GM23248 (cell line): ENCODE results near the gene BNIP5. TPM values are rescaled to one million over a fixed set of nuclear protein-coding genes. Genes with fewer than 3 reads are reported as not detected.

ENCODE experiments used
- DNase-seq: peaks from one replicate; pipeline ENCODE4 v3.0.0-alpha.2; 2015
- H2AFZ ChIP-seq: fragments of 200-600 bp; sonication (generic); 2 replicates; pipeline ENCODE4 v1.6.1; 2016; ENCODE audit warnings: antibody characterized with exemption
- H3F3A ChIP-seq: fragments of 200-600 bp; sonication (generic); 2 replicates; pipeline ENCODE4 v1.6.1; 2016; ENCODE audit warnings: mild to moderate bottlenecking, antibody characterized with exemption, mixed run types; ENCODE audit not compliant: insufficient read depth
- H3K27ac ChIP-seq: fragments of 200-600 bp; sonication (generic); 2 replicates; pipeline ENCODE4 v1.5.1; 2016; ENCODE audit warnings: mild to moderate bottlenecking
- H3K27me3 ChIP-seq: fragments of 200-600 bp; sonication (generic); replicated peaks from 2 replicates; pipeline ENCODE4 v1.6.1; 2016; ENCODE audit warnings: mild to moderate bottlenecking; ENCODE audit not compliant: insufficient read depth
- H3K36me3 ChIP-seq: fragments of 200-600 bp; sonication (generic); 2 replicates; pipeline ENCODE4 v1.6.1; 2016; ENCODE audit warnings: low read depth, mild to moderate bottlenecking
- H3K4me1 ChIP-seq: fragments of 200-600 bp; sonication (generic); 2 replicates; pipeline ENCODE4 v1.6.1; 2016; ENCODE audit warnings: mild to moderate bottlenecking; ENCODE audit not compliant: insufficient read depth
- H3K4me2 ChIP-seq: fragments of 200-600 bp; sonication (generic); one replicate; pipeline ENCODE4 v1.6.1; 2016; ENCODE audit warnings: mild to moderate bottlenecking; ENCODE audit not compliant: unreplicated experiment
- H3K4me3 ChIP-seq: fragments of 200-600 bp; sonication (generic); 2 replicates; pipeline ENCODE4 v1.5.1; 2016; ENCODE audit warnings: mild to moderate bottlenecking
- H3K79me2 ChIP-seq: fragments of 200-600 bp; sonication (generic); 2 replicates; pipeline ENCODE4 v1.6.1; 2016; ENCODE audit warnings: mild to moderate bottlenecking; ENCODE audit not compliant: insufficient read depth
- H3K9ac ChIP-seq: fragments of 200-600 bp; sonication (generic); 2 replicates; pipeline ENCODE4 v1.6.1; 2016; ENCODE audit warnings: mild to moderate bottlenecking
- H3K9me2 ChIP-seq: fragments of 200-600 bp; sonication (generic); 2 replicates; pipeline ENCODE4 v1.6.1; 2016; ENCODE audit warnings: mixed run types, mild to moderate bottlenecking, moderate library complexity; ENCODE audit not compliant: insufficient read depth
- H3K9me3 ChIP-seq: fragments of 200-600 bp; sonication (generic); one replicate; pipeline ENCODE4 v1.6.1; 2017; ENCODE audit warnings: low read depth
- H4K20me1 ChIP-seq: fragments of 200-600 bp; sonication (generic); 2 replicates; pipeline ENCODE4 v1.6.0; 2016; ENCODE audit not compliant: insufficient read depth
- EZH2 ChIP-seq: fragments of 200-600 bp; sonication (generic); IDR thresholded peaks from 2 replicates; pipeline ENCODE4 v1.6.1; 2018; ENCODE audit warnings: antibody characterized with exemption, mild to moderate bottlenecking; ENCODE audit not compliant: insufficient read depth, poor library complexity, severe bottlenecking
- EZH2phosphoT487 ChIP-seq: fragments of 200-600 bp; sonication (generic); IDR thresholded peaks from 2 replicates; pipeline ENCODE4 v1.6.1; 2018; ENCODE audit warnings: antibody characterized with exemption, moderate library complexity, mild to moderate bottlenecking, low read depth; ENCODE audit not compliant: insufficient read depth
- WGBS, 2 experiments: methylation state at CpG; one replicate each; pipeline ENCODE4 v1.1.6; 2015 to 2017; ENCODE audit warnings: low lambda C conversion rate in 2 of 2, low coverage in 1 of 2; ENCODE audit errors: missing lambda C conversion rate in 2 of 2; 5-methylcytosine and 5-hydroxymethylcytosine counted together
- in situ Hi-C: fragments of 300-500 bp; cut with MboI; formaldehyde crosslinking; loops from 2 replicates; pipeline ENCODE4 v1.15.0; 2020
- polyA plus RNA-seq: library from polyadenylated mRNA; unstranded; fragments of >200 nt; fragmentation: Nextera tagmentation; extraction: Ambion mirVana; gene quantifications from 2 replicates; pipeline ENCODE4 v1.2.1, GENCODE V29; 2016
- total RNA-seq: library from RNA; depleted of rRNA; stranded (reverse); fragments of >200 nt; shearing (Covaris generic); gene quantifications from 2 replicates; pipeline ENCODE4 v1.2.3, GENCODE V29; 2014

Gene BNIP5
- total and polyA plus RNA-seq, 2 experiments from 2014 or later: not detected

DNA sequence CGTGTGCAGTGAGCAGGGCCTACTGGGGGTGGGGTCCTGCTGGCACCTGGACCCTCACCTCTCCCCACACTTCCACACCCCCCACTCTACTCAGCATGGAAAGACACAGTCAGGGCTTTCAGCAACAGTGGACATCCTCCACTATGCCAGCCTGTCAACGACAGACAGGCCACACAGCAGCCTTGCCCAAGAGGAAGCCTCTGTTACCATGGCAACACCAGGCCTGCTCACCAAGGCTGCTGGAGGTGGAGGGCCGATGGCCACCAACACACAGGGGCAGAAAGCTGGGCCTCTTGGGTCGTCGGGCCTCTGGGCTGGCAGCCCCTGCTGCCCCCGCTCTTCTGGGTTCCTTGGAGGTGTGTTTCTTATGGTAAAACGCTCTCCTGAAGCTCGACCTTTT lies 13.6 kb downstream of the BNIP5 start:
- Histone ChIP-seq H3K4me1 (no peaks in the 10 kb centered on the region), H3K4me2 (no peak overlapping the region), H3K4me3 (no peak overlapping the region), H3K79me2 (no peaks in the 10 kb centered on the region), H3K27ac (no peak overlapping the region), H3K9me3 (no peaks in the 10 kb centered on the region), H3K36me3 (no peaks in the 10 kb centered on the region), H3K9ac (no peak overlapping the region), H3K27me3 (peaks cover 13% of the 10 kb centered on the region), H3F3A (no peaks in the 10 kb centered on the region), H2AFZ (no peak overlapping the region), H4K20me1 (no peaks in the 10 kb centered on the region), H3K9me2 (no peaks in the 10 kb centered on the region)
- in situ Hi-C loops: no loop called here
- TF ChIP-seq EZH2 (no peak), EZH2phosphoT487 (no peak)
- peak; percentile 39 for DNase-seq
- WGBS, 2 experiments: 43 to 50% methylated on average over 7 to 8 of the region's 8 CpGs

DNA sequence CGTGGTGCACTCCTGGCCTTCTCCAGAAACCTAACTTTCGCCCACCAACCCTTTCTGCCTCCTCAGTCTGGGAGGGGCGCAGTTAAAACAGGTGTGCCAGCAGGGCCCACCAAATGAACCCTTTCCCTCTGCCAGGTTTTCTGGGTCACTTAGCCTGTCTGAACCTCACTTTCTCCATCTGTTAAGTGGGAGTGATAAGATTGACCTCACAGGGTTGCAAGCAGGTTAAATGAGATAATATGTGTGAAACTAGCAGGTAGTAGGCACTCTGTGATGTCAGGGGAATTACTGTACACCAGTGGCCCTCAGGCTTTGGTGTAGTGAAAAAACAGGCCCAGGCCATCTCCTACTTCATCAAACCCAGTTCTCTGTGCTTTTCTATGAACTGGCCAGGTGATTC lies 14.1 kb downstream of the BNIP5 start:
- no peaks in the 10 kb centered on the region for H3K79me2 ChIP-seq
- H3K4me3 ChIP-seq: no peak overlapping the region
- H3K36me3 ChIP-seq: no peaks in the 10 kb centered on the region
- in situ Hi-C loops: no loop called here
- no peaks in the 10 kb centered on the region for H3K9me3 ChIP-seq
- WGBS, 2 experiments: 43 to 55% methylated on average over 3 of the region's 3 CpGs
- H3K4me1 ChIP-seq: no peaks in the 10 kb centered on the region
- H3K9me2 ChIP-seq: no peaks in the 10 kb centered on the region
- H3K9ac ChIP-seq: no peak overlapping the region
- H3K27me3 ChIP-seq: peaks cover 13% of the 10 kb centered on the region
- DNase-seq: no peak
- no peak overlapping the region for H2AFZ ChIP-seq
- no peaks in the 10 kb centered on the region for H3F3A ChIP-seq
- TF ChIP-seq EZH2 (no peak), EZH2phosphoT487 (no peak)
- no peak overlapping the region for H3K27ac ChIP-seq
- no peak overlapping the region for H3K4me2 ChIP-seq
- no peaks in the 10 kb centered on the region for H4K20me1 ChIP-seq

DNA sequence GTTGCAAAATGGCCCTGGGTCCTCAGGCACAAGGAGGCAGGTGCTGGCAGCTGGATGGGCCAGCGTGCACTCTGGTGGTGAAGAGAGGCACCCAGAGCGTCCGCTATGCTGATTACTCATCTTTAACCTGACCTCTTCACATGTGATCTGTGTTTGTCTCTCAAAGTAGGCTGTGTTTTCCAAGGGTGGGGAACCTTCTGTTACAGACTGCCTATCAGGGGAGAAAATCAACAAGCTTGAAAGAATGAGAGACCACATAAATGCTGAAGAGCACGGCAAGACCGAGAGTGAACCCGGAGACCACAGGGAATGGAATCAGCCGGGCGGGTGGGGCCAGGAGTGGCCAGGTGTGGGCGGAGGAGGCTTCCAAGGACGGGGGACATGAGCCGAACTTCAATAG lies 16.2 kb downstream of the BNIP5 start:
- Histone ChIP-seq H3F3A (no peaks in the 10 kb centered on the region), H4K20me1 (no peaks in the 10 kb centered on the region), H3K79me2 (no peaks in the 10 kb centered on the region), H2AFZ (no peak overlapping the region), H3K36me3 (no peaks in the 10 kb centered on the region), H3K9me3 (no peaks in the 10 kb centered on the region), H3K4me3 (no peak overlapping the region), H3K27me3 (peaks cover 8% of the 10 kb centered on the region), H3K4me2 (no peak overlapping the region), H3K9me2 (no peaks in the 10 kb centered on the region), H3K9ac (no peak overlapping the region), H3K4me1 (no peaks in the 10 kb centered on the region), H3K27ac (no peak overlapping the region)
- TF ChIP-seq EZH2: no peak
- TF ChIP-seq EZH2phosphoT487: no peak
- WGBS, 2 experiments: 86 to 89% methylated on average over 11 of the region's 11 CpGs
- DNase-seq: no peak
- in situ Hi-C loops: no loop called here

DNA sequence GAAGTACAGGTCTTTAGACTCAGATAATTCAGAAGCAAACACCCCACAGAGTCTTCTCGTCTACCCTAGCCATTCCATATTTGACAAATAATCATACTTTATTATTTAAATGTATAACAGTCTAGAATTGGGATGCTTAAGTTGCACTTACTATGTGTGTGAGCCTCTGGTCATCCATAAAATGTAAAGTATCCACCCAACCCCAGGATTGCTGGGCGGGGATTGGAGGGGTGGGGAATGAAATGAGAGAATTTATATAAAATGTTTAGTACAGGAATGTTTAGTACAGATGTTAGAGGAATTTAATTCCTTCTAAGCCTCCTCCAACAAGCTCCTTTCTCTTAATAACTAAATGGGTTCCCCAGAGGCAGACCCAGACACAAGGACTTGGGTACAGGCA lies 16.9 kb downstream of the BNIP5 start:
- H3K4me1 ChIP-seq: no peaks in the 10 kb centered on the region
- no peak overlapping the region for H2AFZ ChIP-seq
- DNase-seq: no peak
- H3K27me3 ChIP-seq: peaks cover 8% of the 10 kb centered on the region; the same call in 1 of the 2 replicates
- H3K79me2 ChIP-seq: no peaks in the 10 kb centered on the region
- H4K20me1 ChIP-seq: no peaks in the 10 kb centered on the region
- in situ Hi-C loops: no loop called here
- H3K36me3 ChIP-seq: no peaks in the 10 kb centered on the region
- no peak overlapping the region for H3K27ac ChIP-seq
- 57 to 63% methylated on average over 2 of the region's 2 CpGs for WGBS, 2 experiments
- no peaks in the 10 kb centered on the region for H3K9me2 ChIP-seq
- TF ChIP-seq EZH2 (no peak), EZH2phosphoT487 (no peak)
- no peaks in the 10 kb centered on the region for H3F3A ChIP-seq
- no peak overlapping the region for H3K9ac ChIP-seq
- H3K9me3 ChIP-seq: no peaks in the 10 kb centered on the region
- no peak overlapping the region for H3K4me2 ChIP-seq
- H3K4me3 ChIP-seq: no peak overlapping the region

DNA sequence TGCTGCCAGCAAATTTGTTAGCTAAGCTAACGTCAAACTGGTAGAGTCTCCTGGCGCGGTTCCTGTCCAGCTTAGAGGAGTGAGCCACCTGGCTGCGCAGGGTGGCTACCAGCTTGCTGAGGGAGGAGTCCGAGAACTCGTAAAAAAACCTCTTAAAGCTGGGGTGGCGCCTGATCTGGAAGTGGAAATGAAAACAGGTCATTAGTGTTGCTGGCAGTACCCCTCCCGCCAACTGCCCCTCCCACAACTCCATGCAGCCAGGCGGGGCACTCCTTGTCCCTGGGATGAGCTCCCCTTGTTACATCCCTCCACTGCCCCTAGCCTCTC lies 17.3 kb downstream of the BNIP5 start:
- WGBS, 2 experiments: 81 to 83% methylated on average over 9 of the region's 9 CpGs
- Histone ChIP-seq H3F3A (no peaks in the 10 kb centered on the region), H4K20me1 (no peaks in the 10 kb centered on the region), H2AFZ (no peak overlapping the region), H3K27me3 (peaks cover 8% of the 10 kb centered on the region; the same call in 1 of the 2 replicates), H3K4me2 (no peak overlapping the region), H3K9ac (no peak overlapping the region), H3K36me3 (no peaks in the 10 kb centered on the region), H3K79me2 (no peaks in the 10 kb centered on the region), H3K27ac (no peak overlapping the region), H3K9me2 (no peaks in the 10 kb centered on the region), H3K9me3 (no peaks in the 10 kb centered on the region), H3K4me1 (no peaks in the 10 kb centered on the region), H3K4me3 (no peak overlapping the region)
- in situ Hi-C loops: no loop called here
- TF ChIP-seq EZH2 (no peak), EZH2phosphoT487 (no peak)
- DNase-seq: no peak
